GM12872 (cell line): ENCODE measurements around the gene KCNH6.

ENCODE experiments used
- TF ChIP-seq, protein P1 (sequence below): IDR thresholded peaks from 3 replicates; pipeline ENCODE4 v1.5.1; 2011; ENCODE audit warnings: low read depth, mild to moderate bottlenecking, low read length, moderate library complexity; ENCODE audit not compliant: insufficient read depth

Gene KCNH6

GRCh38 chr17:63537991-63538692, 15.0 kb downstream of the KCNH6 start:
- TF ChIP-seq, protein P1, sequence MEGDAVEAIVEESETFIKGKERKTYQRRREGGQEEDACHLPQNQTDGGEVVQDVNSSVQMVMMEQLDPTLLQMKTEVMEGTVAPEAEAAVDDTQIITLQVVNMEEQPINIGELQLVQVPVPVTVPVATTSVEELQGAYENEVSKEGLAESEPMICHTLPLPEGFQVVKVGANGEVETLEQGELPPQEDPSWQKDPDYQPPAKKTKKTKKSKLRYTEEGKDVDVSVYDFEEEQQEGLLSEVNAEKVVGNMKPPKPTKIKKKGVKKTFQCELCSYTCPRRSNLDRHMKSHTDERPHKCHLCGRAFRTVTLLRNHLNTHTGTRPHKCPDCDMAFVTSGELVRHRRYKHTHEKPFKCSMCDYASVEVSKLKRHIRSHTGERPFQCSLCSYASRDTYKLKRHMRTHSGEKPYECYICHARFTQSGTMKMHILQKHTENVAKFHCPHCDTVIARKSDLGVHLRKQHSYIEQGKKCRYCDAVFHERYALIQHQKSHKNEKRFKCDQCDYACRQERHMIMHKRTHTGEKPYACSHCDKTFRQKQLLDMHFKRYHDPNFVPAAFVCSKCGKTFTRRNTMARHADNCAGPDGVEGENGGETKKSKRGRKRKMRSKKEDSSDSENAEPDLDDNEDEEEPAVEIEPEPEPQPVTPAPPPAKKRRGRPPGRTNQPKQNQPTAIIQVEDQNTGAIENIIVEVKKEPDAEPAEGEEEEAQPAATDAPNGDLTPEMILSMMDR: no peak

GRCh38 chr17:63538693-63539595, 15.8 kb downstream of the KCNH6 start:
- TF ChIP-seq, protein P1: no peak

- TF ChIP-seq, protein P1: no peak
Observed at GRCh38 chr17:63540590-63540989, 17.4 kb downstream of the KCNH6 start.

GRCh38 chr17:63542218-63542545, 19.0 kb downstream of the KCNH6 start:
- TF ChIP-seq, protein P1: no peak

GRCh38 chr17:63542942-63543821, 20.0 kb downstream of the KCNH6 start:
- TF ChIP-seq, protein P1: no peak

GRCh38 chr17:63543822-63544420, 20.8 kb downstream of the KCNH6 start:
- TF ChIP-seq, protein P1: no peak
